Transverse colon (tissue), 4 donors: Measurements from ENCODE around the gene BAZ1A.

Experiments used
- POLR2A ChIP-seq: fragments of 450-650 bp; IDR thresholded peaks from one replicate; pipeline ENCODE4 v1.6.1; 2016; ENCODE audit warnings: antibody characterized with exemption, mild to moderate bottlenecking, moderate library complexity
- POLR2AphosphoS5 ChIP-seq, 3 donors: sonication (generic); formaldehyde crosslinking; IDR thresholded peaks; one replicate each; pipeline ENCODE4 v1.6.1; 2016; ENCODE audit warnings: antibody characterized with exemption in 3 of 3
- TF ChIP-seq, protein P1 (sequence below), 5 experiments: fragments of 200-600 bp in 3 of 5; fragments of 450-650 bp in 2 of 5; sonication (generic) in 3 of 5; IDR thresholded peaks; 1 replicate in 2 of 5; 2 replicates in 3 of 5; pipeline ENCODE4 v1.5.1; 2016 to 2017; ENCODE audit warnings: antibody characterized with exemption in 5 of 5, inconsistent platforms in 3 of 5, mild to moderate bottlenecking in 2 of 5, moderate library complexity in 1 of 5

DNA sequence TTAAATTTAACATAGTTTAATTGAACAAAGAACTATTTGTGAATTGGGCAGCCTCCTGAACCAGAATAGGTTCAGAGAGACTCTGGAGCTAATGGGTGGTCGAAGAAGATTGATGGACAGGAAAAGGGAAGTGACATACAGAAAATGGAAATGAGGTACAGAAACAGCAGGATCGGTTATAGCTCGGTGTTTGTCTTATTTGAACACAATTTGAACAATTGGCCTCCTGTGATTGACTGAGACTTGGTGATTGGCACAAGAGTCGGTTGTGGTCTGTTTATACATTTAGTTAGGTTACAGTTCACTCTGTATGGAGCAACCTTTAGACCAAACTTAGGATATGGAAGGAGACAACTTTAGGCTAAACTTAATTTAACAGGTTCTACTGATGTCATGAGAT, 142.4 kb downstream of the BAZ1A start:
- TF ChIP-seq POLR2A (no peak), POLR2AphosphoS5 (IDR thresholded peaks at IDR 0.05) (no peak)
- TF ChIP-seq, protein P1, sequence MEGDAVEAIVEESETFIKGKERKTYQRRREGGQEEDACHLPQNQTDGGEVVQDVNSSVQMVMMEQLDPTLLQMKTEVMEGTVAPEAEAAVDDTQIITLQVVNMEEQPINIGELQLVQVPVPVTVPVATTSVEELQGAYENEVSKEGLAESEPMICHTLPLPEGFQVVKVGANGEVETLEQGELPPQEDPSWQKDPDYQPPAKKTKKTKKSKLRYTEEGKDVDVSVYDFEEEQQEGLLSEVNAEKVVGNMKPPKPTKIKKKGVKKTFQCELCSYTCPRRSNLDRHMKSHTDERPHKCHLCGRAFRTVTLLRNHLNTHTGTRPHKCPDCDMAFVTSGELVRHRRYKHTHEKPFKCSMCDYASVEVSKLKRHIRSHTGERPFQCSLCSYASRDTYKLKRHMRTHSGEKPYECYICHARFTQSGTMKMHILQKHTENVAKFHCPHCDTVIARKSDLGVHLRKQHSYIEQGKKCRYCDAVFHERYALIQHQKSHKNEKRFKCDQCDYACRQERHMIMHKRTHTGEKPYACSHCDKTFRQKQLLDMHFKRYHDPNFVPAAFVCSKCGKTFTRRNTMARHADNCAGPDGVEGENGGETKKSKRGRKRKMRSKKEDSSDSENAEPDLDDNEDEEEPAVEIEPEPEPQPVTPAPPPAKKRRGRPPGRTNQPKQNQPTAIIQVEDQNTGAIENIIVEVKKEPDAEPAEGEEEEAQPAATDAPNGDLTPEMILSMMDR (IDR thresholded peaks at IDR 0.05): no peak
